ENCODE results near the gene CCDC154.

CCDC154 gene

DNA sequence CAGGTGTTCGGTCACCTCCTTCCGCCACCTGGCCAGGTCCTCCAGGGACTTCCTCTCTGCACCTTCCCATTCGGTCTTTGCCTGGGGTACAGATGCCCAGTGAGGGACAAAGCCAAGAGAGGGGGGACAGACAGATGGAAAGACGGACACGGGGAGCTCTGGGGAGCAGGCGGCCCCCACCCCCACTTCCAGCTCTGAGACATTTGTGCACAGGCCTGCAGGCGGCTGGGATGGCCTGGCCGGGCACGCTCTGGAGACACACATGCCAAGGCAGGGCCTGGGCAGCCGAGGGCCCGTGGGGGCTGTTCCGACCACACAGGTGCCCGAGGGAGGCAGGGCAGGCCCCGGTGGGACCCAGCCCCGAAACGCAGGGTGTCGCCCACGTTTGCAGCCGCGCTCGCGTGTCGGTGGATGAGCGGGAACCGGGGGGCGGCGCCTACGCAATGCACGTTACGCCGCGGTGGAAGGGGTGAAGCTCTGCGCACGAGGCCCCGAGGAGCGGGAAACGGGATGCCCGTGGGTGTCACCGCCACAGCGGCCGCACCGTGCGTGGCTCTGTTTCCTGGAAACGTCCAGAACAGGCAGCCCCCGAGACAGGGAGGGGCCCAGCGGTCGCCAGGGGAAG is 7.5 kb downstream of the CCDC154 start:
- DNase-seq (ENCODE audit: low read depth), result no peak

DNA sequence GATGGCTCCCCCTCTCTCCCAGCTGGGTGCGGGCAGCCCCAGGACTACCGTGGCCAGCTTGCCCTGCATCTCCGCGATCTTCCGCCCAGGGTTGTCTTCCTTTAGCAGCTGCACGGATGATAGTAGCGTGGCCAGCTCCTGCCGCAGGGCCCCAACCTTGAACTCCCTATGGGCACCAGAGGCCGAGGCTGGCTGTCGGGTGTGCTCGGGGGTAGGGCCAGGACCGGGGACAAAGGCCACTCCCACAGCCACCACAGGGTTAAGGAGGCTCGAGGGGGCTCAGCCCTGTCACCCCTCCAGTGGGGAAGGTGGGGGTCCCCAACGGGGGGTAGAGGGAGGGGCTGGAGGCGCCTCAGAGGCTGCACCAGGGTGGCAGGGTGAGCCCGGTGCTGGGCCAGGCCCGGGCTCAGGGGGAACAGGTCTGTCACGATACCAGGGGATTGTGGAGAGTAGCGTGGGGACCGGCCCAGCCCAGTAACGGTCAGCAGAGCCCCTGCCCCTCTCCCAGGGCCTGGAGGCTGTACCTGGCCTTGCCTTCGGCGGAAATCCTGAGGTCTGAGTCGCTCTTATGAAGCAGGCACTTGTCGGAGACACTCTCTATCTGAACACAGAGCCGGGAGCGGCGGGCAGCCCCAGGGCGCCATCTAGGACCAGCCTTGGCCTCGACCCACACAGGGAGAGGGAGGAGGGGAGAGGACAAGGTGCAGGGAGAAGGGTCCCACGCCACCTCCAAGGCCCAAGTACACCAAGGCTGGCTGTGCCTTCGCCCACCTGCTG is 8.2 kb downstream of the CCDC154 start:
- DNase-seq (ENCODE audit: low read depth), result no peak

DNA sequence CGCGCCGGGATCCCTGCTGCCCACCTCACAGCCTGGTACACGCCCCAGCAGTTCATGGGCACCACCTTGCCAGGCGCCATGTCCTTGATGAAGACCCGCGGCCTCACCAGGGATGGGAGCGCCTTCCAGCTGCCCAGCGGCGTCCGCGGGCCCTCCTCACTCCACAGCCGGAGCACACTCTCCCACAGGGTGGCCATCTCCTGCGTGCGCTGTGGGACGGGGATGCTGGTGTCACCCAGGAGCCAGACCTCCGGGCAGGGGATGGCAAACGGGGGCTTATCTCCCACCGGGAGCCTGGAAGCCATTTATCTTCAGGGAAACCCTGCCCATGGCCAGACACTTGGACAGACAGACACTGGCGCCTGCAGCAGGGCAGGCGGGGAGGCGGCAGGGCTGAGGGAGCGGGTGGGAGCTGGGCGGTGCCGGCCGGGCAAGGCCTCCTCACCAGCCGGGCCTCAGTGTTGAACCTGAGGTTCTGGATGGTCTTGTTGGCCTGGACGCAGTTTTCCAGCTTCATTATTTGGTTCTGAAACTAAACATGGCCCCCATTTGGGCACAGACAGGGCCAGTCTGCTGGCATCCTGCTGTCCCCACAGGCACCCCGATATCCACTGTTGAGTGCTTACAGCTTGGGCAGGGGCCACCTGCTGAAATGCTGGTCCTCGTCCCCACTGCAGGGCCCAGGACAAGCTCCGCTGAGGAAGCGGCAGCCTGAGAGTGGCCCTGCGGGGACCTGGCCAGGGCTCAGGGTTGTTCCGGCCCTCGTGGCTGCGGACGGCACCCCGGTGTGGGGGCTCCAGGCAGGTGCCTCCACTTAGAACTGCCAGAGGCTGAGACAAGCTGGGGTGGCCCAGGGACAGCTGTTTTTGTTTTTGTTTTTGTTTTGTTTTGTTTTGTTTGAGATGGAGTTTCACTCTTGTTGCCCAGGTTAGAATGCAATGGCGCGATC is 9.4 kb downstream of the CCDC154 start:
- no peak for DNase-seq (ENCODE audit: low read depth)

DNA sequence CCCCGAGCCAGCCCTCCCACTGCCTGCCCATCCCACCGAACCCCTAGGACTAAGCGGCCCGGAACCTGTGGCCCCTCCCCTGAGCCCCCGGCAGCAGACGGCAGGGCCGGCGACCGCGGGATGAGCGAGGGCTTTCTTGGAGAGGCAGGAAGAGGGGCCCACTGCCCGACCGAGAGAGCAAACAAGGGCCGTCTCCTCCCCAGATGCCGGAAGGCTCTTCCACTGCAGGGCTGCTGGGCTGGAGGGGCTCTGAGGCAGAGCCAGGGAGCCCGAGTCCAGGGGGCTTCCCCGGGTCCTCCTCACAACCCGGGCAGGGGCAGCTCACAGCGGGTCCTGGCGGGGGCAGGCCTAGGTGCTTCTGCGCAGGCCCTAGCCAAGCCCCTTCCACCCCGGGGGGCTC is 10.6 kb downstream of the CCDC154 start:
- DNase-seq (ENCODE audit: low read depth), result no peak

DNA sequence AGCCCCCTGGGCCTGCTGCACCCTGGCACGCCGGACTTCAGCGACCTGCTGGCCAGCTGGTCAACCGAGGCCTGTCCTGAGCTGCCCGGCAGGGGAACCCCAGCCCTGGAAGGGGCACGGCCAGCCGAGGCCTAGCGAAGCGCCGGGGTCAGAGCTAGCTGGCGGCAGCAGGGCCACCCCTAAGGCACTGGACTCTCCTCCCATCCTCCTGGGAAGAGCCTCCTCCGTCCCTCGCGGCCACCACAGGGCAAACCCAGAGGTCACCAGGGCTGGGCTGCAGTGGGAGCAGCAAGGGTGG is 11.1 kb downstream of the CCDC154 start:
- no peak for DNase-seq (ENCODE audit: low read depth)

DNA sequence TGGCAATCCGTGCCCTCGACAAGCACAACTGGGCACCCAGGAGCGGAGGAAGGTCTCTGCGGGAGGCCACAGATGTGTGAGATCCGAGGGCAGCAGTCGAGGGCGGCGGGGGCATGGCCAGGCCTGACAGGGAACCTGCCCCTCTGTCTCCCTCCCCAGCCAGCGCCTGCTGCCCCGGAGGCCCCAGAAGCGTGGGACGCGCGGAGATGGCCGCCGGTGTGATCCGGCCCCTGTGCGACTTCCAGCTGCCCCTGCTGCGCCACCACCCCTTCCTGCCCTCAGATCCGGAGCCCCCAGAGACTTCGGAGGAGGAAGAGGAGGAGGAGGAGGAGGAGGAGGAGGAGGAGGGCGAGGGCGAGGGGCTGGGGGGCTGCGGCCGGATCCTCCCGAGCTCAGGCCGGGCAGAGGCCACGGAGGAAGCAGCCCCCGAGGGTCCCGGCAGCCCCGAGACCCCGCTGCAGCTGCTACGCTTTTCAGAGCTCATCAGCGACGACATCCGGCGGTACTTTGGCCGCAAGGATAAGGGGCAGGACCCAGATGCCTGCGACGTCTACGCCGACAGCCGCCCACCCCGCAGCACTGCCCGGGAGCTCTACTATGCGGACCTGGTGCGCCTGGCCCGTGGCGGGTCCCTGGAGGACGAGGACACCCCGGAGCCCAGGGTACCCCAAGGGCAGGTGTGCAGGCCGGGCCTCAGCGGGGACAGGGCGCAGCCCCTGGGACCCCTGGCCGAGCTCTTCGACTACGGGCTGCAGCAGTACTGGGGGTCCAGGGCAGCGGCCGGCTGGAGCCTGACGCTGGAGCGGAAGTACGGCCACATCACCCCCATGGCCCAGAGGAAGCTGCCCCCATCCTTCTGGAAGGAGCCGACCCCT is 11.7 kb downstream of the CCDC154 start:
- DNase-seq (ENCODE audit: low read depth), result no peak

DNA sequence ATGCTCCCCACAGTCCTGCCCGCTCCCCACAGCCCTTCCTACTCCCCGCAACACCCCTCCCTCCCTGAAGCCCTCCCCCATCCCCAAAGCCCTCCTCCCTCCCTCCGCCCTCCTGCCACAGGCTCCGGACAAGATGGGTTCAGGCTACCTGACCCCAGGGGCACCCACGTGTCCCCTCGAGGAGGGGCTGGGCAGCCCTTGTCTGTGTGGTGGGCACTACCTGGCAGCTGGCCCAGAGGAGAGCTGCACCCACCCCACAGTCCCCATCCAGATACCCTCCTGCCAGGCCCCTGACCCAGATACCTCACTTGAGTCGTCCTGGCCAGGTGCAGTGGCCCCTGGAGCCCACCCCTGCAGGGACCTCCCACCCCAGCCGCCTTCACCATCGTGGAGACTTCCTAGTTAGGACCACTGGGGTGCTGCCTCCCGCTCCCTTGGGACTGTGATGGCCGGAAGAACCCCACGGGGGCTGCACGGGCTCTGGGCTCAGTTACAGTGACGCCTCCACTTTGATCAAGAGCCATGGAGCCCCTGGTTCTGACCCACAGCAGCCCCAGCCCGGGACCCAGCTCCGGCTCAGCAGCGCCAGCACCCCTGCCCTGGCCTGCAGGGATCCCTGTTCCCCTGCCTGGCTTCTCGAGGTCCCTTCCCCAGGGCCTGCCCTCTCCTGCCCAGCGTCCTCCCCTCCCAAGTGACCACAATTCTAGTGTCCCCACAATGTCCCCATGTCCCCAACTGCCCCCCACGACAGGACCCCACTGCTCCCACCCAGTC is 12.7 kb downstream of the CCDC154 start:
- no peak for DNase-seq (ENCODE audit: low read depth)

DNA sequence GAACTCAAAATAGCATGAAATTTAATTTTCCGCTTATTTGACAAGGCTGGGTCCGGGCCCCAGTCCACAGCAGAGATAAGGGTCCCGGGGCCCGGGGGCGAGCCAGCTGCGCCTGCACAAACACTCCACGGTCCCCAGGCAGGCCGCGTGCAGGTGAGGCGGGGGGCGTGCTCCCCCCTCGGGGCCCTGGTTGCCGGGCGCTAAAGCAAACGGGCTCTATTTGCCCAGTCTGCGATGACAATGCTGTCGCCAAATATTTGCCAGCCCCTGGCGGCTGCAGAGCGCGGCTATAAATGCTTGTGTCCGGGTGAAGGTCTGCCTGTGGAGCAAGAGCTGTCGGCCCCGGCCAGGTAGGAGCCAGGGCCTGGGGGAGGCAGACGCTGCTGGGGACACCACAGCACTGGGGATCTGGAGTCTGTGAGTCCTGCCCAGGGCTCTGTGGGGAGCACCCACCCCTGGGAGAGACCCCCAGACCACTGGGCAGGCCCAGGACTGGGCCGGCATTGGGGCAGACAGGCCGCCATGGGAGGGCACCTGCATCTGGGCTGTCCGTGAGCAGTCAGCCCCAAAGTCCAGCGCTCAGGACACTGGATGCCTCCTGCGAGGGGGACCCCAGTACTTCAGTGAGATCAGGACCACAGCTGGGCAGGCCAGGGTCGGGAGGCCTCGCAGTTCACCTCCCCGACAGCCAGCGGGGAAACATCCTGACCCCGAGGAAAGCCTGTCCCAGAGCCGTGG is 13.4 kb downstream of the CCDC154 start, which contains the start of gene PERCC1:
TSS of gene PERCC1 (plus strand) at position 320 of the 738 bp plus-strand sequence. CDS start 1,516 bp downstream, outside the sequence.
- DNase-seq (ENCODE audit: low read depth), result no peak

DNA sequence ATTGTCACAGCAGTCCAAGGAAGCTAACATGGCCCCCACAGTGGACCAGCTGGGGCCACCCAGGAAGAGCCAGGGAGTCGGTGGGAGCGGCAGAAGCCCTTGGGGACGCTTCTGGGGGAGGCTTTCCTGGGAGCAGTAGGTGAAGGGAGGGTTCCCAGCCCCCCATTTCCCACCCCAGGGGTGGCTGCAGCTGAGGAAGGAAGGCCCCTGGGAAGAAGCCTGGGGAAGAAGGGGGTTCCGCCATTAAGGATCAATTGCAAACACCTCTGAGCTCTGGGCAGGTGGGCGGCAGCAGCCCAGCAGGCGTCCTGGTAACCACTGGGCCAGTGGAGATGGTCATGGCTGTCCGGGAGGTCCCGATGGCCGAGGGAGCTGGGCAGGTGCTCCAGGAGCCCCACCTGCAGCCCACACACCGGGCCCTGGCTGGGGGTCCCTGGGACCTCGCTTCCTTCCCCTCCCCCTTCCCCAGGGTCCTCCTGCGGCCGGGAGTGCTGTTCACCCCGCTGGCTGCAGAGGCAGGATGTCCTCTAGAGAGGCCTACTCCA is 14.1 kb downstream of the CCDC154 start:
- DNase-seq (ENCODE audit: low read depth), result no peak

DNA sequence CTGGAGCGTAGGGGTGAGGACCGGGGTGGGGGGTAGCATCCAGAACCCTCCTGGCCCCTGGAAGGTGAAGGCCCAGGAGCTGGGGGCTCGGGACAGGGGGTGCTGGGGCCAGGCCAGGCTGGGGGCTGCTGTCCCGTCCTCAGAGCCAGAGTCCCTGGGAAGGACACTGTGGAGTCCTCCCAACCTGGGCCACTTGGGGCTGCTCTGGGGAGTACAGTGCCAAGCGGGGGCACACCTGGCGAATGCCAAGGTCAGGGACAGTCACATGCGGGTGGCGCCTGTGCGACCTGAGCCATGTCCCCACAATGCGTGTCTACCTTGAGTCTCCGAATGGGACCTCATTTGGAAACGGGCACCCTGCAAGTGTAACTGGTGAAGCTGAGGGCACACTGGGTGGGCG is 14.7 kb downstream of the CCDC154 start:
- DNase-seq (ENCODE audit: low read depth), result no peak

DNA sequence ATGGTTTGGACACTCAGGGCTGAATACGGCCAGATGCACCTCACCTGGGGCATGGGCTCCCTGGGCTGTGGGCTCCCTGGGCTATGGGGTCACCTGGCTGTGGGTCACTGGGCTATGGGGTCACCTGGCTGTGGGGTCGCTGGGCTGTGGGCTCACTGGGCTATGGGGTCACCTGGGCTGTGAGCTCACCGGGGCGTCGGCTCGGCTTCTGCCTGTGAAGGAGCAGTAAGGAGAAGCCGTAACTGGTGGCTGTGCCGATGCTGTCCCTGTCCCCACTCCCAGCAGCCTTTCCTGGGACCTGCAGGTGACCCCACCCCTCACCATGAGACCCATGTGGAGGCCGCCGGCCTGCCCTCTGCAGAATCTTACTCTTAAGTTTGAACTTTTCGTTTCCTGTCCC is 15.3 kb downstream of the CCDC154 start:
- DNase-seq (ENCODE audit: low read depth), result no peak

DNA sequence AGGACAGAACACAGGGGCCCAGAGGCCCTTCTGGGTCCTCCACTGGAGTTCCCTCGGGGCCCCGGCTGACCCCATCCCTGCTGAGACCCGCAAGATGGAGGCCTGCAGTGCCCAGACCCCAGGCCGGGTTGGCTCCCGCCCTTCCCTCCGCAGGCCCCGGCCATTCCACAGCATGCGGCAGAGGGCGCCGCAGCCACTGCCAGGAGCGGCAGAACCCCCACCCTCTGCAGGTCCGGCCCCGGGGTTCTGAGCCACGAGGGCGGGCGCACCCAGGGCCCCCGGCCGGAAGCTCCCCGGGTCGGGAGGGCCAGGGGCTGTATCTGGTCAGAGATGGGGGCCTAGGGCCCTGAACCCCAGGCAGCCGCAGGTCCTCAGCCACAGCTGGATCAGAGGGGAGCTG is 15.8 kb downstream of the CCDC154 start:
- DNase-seq (ENCODE audit: low read depth), result no peak

DNA sequence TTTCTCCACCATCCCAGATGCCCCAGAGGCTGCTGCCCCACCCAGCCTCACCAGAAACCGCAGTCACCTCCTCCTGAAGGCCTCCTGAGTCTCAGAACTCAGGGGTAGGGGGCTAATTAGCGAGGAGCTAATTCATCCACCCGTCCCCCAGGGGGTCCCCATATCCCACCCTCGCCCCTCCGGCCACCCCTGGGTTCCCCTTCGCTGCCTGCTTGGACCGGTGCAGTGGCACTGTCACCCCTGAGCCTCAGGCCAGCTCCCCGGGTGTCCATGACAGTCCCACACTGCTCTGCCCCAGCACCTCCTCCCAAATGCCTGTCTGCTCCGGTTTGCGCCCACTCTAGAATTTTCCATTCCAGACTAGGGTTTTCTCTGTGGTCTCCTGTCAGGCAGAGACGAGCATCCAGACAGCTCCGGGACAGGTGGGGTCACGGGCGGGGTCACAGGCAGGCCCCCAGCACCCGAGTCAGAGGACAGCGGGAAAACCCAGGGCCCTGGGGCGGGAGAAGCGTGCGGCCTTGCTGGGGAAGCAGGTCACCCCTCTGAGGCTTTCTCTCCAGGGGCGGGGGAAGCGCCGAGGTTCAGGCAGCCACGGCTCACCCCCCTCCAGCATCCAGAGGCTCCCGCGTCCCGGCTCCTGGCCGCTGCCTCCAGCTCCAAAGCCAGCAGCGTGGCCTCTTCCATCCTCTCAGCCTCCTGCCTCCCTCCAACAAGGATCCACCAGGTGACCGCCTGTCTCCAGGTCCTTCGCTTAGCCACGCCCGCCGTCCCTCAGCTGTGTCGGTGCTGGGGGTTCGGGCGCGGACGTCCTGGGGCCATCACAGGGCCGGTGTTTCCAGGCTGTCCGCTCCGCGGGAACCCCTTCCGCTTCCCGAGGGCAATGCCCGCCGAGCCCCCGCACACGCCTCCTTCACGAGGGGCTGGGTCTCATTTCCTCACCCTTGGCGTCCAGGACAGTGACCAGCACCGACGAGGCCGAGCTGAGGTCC is 16.6 kb downstream of the CCDC154 start:
- DNase-seq (ENCODE audit: low read depth), result no peak

DNA sequence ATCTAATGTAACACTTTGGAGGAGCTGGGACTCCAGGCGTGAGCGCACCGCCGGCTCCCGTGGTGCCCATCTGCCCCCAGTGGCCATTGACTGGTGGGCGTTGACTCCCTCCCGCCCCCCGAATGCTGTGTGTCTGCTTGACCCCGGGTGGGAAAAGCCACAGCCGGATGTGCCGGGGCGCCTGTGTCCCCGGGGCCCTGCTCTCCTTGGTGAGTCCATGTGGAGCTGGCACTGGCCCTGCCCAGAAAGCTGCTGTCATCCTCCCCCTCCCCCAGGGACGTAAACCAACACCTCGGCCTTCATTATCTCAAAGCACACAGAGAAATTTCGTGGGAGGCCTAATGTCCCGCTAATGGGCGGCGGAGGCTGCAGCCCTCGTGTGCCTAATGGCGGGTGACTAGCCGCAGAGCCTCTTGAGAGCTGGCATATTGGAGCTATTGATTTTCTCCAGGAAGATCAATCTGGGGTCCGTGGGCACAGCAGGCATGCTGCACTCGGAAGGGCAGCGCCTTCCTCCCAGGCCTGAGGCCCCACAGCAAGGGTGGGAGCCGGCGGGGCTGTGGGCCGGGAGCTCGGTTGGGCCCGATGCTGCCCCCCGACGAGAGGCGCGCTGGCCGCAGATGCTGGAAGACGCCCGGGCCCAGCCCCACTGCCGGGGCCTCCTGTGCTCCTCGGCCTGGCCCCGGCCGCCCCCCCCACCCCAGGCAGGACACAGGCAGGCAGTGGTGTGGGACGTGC is 17.5 kb downstream of the CCDC154 start:
- no peak for DNase-seq (ENCODE audit: low read depth)

DNA sequence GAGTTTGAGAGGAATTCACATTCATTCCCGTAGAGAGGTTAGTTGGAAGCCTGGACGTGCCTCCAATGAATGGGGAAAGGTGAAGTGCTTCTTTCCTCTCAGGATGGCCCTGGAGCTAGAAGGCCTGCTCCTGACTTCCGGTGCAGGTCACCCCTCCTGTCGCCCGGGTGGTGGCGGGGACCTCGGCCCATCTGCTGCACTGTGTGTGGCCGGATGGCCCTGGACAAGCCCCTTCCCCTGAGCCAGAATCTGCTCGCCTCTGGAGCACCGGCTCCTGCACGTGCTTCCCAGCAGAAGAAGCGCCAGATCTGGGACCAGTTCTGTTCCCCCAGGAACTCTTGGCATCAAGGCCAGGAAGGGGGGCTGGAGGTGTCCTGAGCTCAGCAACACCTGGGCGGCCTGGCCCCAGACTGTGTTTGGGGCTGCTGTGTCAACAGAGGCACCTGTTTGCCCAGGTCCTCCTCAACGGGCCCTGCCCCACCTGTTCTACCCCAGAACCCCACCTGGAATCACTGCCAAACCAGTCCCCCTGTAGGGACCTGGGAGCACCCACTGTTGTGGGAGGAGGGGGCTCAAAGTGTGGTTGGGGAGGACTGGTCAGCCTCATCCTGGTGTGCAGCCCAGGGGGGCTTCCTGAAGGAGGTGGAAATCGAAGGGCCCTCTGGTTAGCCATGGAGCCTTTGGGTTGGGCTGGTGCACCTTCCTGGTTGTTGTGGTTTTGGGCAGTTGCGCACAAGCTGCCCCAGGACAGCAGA is 18.6 kb downstream of the CCDC154 start:
- DNase-seq (ENCODE audit: low read depth), result no peak

DNA sequence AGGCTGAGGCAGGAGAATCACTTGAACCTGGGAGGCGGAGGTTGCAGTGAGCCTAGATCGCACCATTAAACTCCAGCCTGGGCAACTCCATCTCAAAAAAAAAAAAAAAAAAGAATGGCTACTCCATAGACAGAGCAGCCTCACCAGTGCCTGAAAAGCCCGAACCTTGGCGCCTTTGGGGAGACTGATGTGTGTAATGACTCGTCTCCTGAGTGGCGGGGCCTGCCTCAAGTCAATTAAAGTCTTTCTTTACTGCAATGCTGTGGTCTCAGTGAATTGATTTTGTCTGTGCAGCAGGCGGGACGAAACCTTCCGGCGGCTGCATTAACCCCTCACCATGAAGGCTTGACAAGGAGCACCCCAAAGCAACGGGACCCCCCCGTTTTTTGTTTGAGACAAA is 20.3 kb downstream of the CCDC154 start:
- no peak for DNase-seq (ENCODE audit: low read depth)

DNA sequence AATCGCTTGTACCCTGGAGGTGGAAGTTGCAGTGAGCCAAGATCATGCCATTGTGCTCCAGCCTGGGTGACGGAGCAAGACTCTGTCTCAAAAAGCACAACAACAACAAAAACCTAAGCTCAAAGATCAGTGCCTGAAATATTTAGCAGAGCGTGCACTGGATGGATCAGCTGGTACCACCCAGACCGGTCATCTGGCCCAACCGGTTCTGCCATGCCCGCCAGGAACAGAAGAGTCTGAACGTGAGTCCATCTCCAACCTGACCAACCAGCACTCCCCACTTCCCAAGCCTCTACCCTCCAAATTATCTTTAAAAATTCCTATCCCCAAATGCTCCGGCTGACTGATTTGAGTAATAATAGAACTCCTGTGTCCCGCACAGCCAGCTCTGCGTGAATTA is 22.3 kb downstream of the CCDC154 start:
- no peak for DNase-seq (ENCODE audit: low read depth)
